K562 (cell line): ENCODE measurements around the gene FERMT3. TPM values are rescaled to one million over a fixed set of nuclear protein-coding genes. Genes with fewer than 3 reads are reported as not detected.

ENCODE experiments used
- ATAC-seq: fragments of 200-7000 bp; cut with Tn5 transposase; 3 replicates; pipeline ENCODE4 v1.9.1; 2020; ENCODE audit warnings: moderate library complexity
- BruUV-seq: library from RNA; stranded (reverse); fragments of 400-500 nt; replicated peaks from 2 replicates; lab custom pipeline; 2021; lab: Mats Ljungman, UMichigan
- CTCF ChIA-PET: fragments of 300-600 bp; formaldehyde crosslinking; extraction: SDS; loops from one replicate; lab custom pipeline; 2021; ENCODE audit warnings: low intra/inter-chr PET ratio; lab: Yijun Ruan, JAX
- POLR2A ChIA-PET: fragments of 300-600, 350-650 bp; sonication (Branson Sonifier 250); formaldehyde crosslinking; extraction: SDS; loops from one replicate; lab custom pipeline; 2021; ENCODE audit warnings: antibody characterized with exemption, inconsistent platforms; lab: Yijun Ruan, JAX
- DNase-seq, 4 experiments: peaks; one replicate each; pipeline versions ENCODE4 v3.0.0 to v3.0.0-alpha.2; 2011 to 2018; ENCODE audit warnings: low spot score in 3 of 4, mixed read lengths in 3 of 4; ENCODE audit errors: extremely low read depth in 1 of 4
- FAIRE-seq: peaks from 2 replicates; lab custom pipeline; 2011; peaks lifted over from hg19 to GRCh38; lab: Jason Lieb, UNC
- H2AFZ ChIP-seq: 2 replicates; pipeline ENCODE4 v1.6.0; 2011; ENCODE audit warnings: low read depth, low read length, control low read depth, inconsistent platforms
- H3K27ac ChIP-seq: fragments of 200-600 bp; 3 replicates; pipeline ENCODE4 v1.8.0; 2011; ENCODE audit warnings: low read depth, mild to moderate bottlenecking, control low read depth, inconsistent platforms, low read length, moderate library complexity, mixed read lengths; ENCODE audit errors: extremely low read depth
- H3K27me3 ChIP-seq, 2 experiments: fragments of 300-600 bp in 1 of 2; 2 replicates in 1 of 2; 3 replicates in 1 of 2; pipeline versions ENCODE4 v1.6.0 to v1.8.0; 2011; ENCODE audit warnings: inconsistent platforms in 2 of 2, low read length in 2 of 2, mild to moderate bottlenecking in 1 of 2, mixed read lengths in 1 of 2, moderate library complexity in 1 of 2; ENCODE audit not compliant: control insufficient read depth in 2 of 2, insufficient read depth in 2 of 2
- H3K36me3 ChIP-seq: fragments of 300-600 bp; 3 replicates; pipeline ENCODE4 v1.8.0; 2011; ENCODE audit warnings: mild to moderate bottlenecking, low read length, inconsistent platforms; ENCODE audit not compliant: control insufficient read depth, insufficient read depth
- H3K4me1 ChIP-seq, 2 experiments: fragments of 200-600 bp in 1 of 2; replicated peaks in 1 of 2; 2 replicates in 1 of 2; 3 replicates in 1 of 2; pipeline versions ENCODE4 v1.5.1 to v1.8.0; 2011; ENCODE audit warnings: inconsistent platforms in 2 of 2, low read length in 2 of 2, mild to moderate bottlenecking in 1 of 2, mixed read lengths in 1 of 2, moderate library complexity in 1 of 2; ENCODE audit not compliant: control insufficient read depth in 2 of 2, insufficient read depth in 2 of 2
- H3K4me2 ChIP-seq: 2 replicates; pipeline ENCODE4 v1.6.1; 2011; ENCODE audit warnings: low read length, control low read depth, inconsistent platforms, mixed read lengths; ENCODE audit not compliant: insufficient read depth
- H3K4me3 ChIP-seq: fragments of 200-600 bp; sonication (generic), shearing (Covaris generic); 2 replicates; pipeline ENCODE4 v1.5.1; 2016; ENCODE audit warnings: control low read depth, inconsistent platforms
- H3K79me2 ChIP-seq: fragments of 200-600 bp; 3 replicates; pipeline ENCODE4 v1.8.0; 2011; ENCODE audit warnings: low read length, inconsistent platforms; ENCODE audit not compliant: control insufficient read depth, insufficient read depth
- H3K9ac ChIP-seq, 2 experiments: 2 replicates each; pipeline versions ENCODE4 v1.6.0 to v1.6.1; 2011; ENCODE audit warnings: low read depth in 2 of 2, low read length in 2 of 2, control low read depth in 1 of 2, inconsistent platforms in 1 of 2, mild to moderate bottlenecking in 1 of 2, mixed read lengths in 1 of 2; ENCODE audit not compliant: insufficient read depth in 1 of 2
- H3K9me1 ChIP-seq: one replicate; pipeline ENCODE4 v1.6.0; 2011; ENCODE audit warnings: inconsistent platforms, mild to moderate bottlenecking, low read length, moderate library complexity; ENCODE audit not compliant: control insufficient read depth, insufficient read depth
- H3K9me3 ChIP-seq: replicated peaks from 2 replicates; pipeline ENCODE4 v1.5.1; 2011; ENCODE audit warnings: low read depth, low read length, inconsistent platforms; ENCODE audit not compliant: control insufficient read depth, insufficient read depth
- H4K20me1 ChIP-seq: replicated peaks from 2 replicates; pipeline ENCODE4 v1.6.1; 2011; ENCODE audit warnings: low read length, inconsistent platforms, mixed read lengths; ENCODE audit not compliant: control insufficient read depth, insufficient read depth
- CBX5 ChIP-seq: IDR thresholded peaks from 2 replicates; pipeline ENCODE4 v1.6.1; 2014; ENCODE audit warnings: low read depth, borderline replicate concordance
- KAT2B ChIP-seq: IDR thresholded peaks from one replicate; pipeline ENCODE4 v1.6.1; 2012; ENCODE audit warnings: low read depth, mild to moderate bottlenecking, control low read depth, inconsistent platforms, low read length, moderate library complexity
- MYC ChIP-seq, 2 experiments: fragments of 250-450 bp in 1 of 2; sonication (Bioruptor Pico) in 1 of 2; IDR thresholded peaks; 2 replicates each; pipeline versions ENCODE4 v1.5.1 to v1.6.1; 2012 to 2021; ENCODE audit warnings: low read depth in 2 of 2, borderline replicate concordance in 1 of 2, improper control_type of control experiment in 1 of 2, low read length in 1 of 2, mild to moderate bottlenecking in 1 of 2, moderate library complexity in 1 of 2
- RNF2 ChIP-seq: sonication (generic); IDR thresholded peaks from 2 replicates; pipeline ENCODE4 v1.6.1; 2016
- SP2 ChIP-seq: IDR thresholded peaks from 2 replicates; pipeline ENCODE4 v1.6.1; 2011; ENCODE audit warnings: mild to moderate bottlenecking, low read depth, low read length, moderate library complexity; ENCODE audit not compliant: poor library complexity, severe bottlenecking; ENCODE audit errors: extremely low read depth
- ZFP36 ChIP-seq: fragments of 150-350 bp; IDR thresholded peaks from 2 replicates; pipeline ENCODE4 v1.6.1; 2018; ENCODE audit warnings: low read length, low read depth; ENCODE audit not compliant: partially characterized antibody
- ZNF41 ChIP-seq: fragments of 250-450 bp; sonication (Bioruptor Pico); conservative IDR thresholded peaks from 2 replicates; pipeline ENCODE4 v1.4.0; 2020; ENCODE audit warnings: mild to moderate bottlenecking
- WGBS: fragments of 100-300 bp; shearing (Covaris generic); methylation state at CpG from one replicate; pipeline ENCODE4 v1.1.6; 2016; ENCODE audit warnings: low coverage, mixed read lengths; ENCODE audit not compliant: insufficient coverage; ENCODE audit errors: missing lambda C conversion rate; 5-methylcytosine and 5-hydroxymethylcytosine counted together
- in situ Hi-C: fragments of 300-500 bp; cut with MboI; formaldehyde crosslinking; loops from 4 replicates; pipeline ENCODE4 v1.15.0; 2018; ENCODE audit warnings: inconsistent platforms, mixed read lengths
- intact Hi-C: fragments of 100-400 bp; cut with micrococcal nuclease; formaldehyde crosslinking; loops from 2 replicates; pipeline ENCODE4 v1.14.2; 2022
- polyA plus RNA-seq, 8 experiments: library from polyadenylated mRNA; depleted of rRNA in 4 of 8; stranded (reverse) in 5 of 8; unstranded in 3 of 8; fragments of >200 nt; fragmentation: Nextera tagmentation in 2 of 8; fragmentation: Illumina TruSeq in 1 of 8; extraction: Ambion mirVana in 2 of 8; extraction: Trizol in 1 of 8; gene quantifications; 2 replicates each; pipeline versions ENCODE4 v1.2.1 to v1.2.3, GENCODE V29; 2011 to 2014; ENCODE audit warnings: inconsistent platforms in 1 of 8, missing spikeins in 1 of 8
- total RNA-seq, 7 experiments: library from RNA; depleted of rRNA in 6 of 7; stranded (reverse); fragments of >200 nt in 6 of 7; fragmentation: Illumina TruSeq in 2 of 7; extraction: Trizol in 2 of 7; gene quantifications; 2 replicates each; pipeline versions ENCODE4 v1.2.1 to v1.2.3, GENCODE V29; 2011 to 2021; ENCODE audit warnings: low replicate concordance in 1 of 7
- TF ChIP-seq, protein P1 (sequence below): conservative IDR thresholded peaks from 2 replicates; pipeline ENCODE4 v1.6.1; 2011; ENCODE audit warnings: low read depth, mild to moderate bottlenecking, low read length; ENCODE audit not compliant: control insufficient read depth
- TF ChIP-seq, protein P2 (sequence below): fragments of 200-800 bp; sonication (Bioruptor generic); IDR thresholded peaks from 2 replicates; pipeline ENCODE4 v1.6.1; 2017; ENCODE audit warnings: missing genetic modification characterization, missing compliant biosample characterization

The FERMT3 gene
- total and polyA plus RNA-seq, 9 of the 15 experiments (the other 6 are each of a cell fraction or from before 2014, with no cell fraction given) = 3.2 to 275 (median 79.7) TPM

DNA sequence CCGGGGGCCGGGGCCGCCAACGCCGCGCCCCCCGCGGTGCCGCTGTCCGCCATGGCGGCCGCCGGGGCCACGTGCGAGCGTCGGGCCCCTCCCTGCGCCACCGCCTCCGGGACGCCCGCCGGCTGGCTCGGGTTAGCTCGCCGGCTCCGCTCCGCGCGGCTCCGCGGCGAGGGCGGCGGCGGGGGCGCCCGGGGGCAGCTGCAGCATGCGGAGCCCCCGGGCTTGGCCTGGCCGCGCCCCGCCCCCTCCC, 40.0 kb downstream of the FERMT3 start (continued):
- peak; percentile 90 for TF ChIP-seq ZFP36
- TF ChIP-seq, all 486 proteins: peak for 14; not testable (repeated sequence) for 472

DNA sequence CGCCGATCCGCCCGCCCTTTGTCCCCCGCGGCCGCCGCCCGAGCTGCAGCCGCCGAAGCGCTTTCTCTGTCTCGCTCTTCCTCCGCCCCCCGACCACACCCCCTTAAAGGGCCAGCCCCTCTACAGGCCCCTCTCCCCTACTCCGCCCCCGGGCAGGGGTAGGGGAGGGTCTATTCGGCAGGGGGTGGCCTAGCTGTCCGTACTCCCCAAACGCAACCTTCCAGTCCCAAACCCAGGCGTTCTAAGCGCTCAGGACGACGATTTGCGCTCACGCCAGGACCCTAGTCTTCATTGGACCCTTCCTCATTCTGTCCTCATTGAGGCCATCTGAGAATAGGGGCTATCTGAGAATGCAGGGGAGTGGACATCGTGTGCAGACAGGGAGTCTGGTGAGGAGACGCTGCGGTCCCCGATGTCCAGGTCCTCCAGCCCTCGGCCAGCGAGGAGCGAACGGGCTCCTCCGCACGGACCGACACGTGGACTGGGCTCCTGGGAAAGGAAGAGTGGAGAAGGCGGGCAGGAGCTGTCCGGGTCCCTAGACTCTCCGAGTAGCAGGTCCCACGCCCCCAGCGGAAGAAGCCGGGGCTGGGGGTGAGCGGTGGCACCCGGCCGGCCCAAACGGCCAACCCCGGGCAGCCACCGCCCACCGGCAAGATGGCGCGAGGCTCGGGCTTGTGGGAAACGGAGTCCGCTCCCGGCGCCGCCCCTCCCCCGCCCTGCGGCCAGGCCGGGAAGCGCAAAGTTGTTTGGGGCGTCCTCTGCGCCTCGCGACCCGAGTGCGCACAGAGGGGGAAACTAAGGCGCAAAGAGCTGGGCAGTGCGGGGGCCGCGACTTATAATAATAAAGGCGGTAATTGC, 40.6 kb downstream of the FERMT3 start, which contains the start of gene PPP1R14B:
PPP1R14B (minus strand) TSS at position 73 of the 858 bp plus-strand sequence. CDS start 270 bp downstream, outside the sequence.
- FAIRE-seq = peak; percentile 61
- no TSS peak for BruUV-seq
- Histone ChIP-seq H3K4me1 (peaks cover 42 to 92% of the 10 kb centered on the region in 2 experiments), H3K4me3 (peak within 1 kb of the TSS; percentile 98), H3K9ac (peak within 1 kb of the TSS; percentile 95 to 98), H4K20me1 (0 out of 2 replicates have a peak, but pooled peaks cover 2% of the 10 kb centered on the region), H3K9me3 (no peaks in the 10 kb centered on the region), H3K27me3 (no peaks in the 10 kb centered on the region), H3K79me2 (peaks cover 50% of the 10 kb centered on the region), H3K27ac (peak within 1 kb of the TSS; percentile 98), H3K9me1 (no peaks in the 10 kb centered on the region), H2AFZ (peak within 1 kb of the TSS; percentile 71), H3K36me3 (peaks cover 37% of the 10 kb centered on the region), H3K4me2 (peak within 1 kb of the TSS; percentile 99)
- in situ Hi-C loops (no loop called here), intact Hi-C loops (loop anchor here (2.0 to 10.0 kb wide), 3 partner anchors 22 to 58 kb away; partner anchors contain the start of genes CATSPERZ, ESRRA and FERMT3)
- WGBS = 1% methylated on average over 62 of the region's 74 CpGs
- POLR2A ChIA-PET = interaction anchor here (0.6 to 7.8 kb wide), 13 partner anchors 9 to 61 kb away, joined by 3 to 58 read pairs (median 4); partner anchors contain the start of genes FERMT3 and STIP1
- peak; percentile 78 for ATAC-seq
- CTCF ChIA-PET = no interaction called here
- DNase-seq = peak; percentile 72 to 93 (median 84)
- TF ChIP-seq SP2 = peak; percentile 65
- TF ChIP-seq KAT2B = no peak
- no peak for TF ChIP-seq CBX5
- TF ChIP-seq, protein P1, sequence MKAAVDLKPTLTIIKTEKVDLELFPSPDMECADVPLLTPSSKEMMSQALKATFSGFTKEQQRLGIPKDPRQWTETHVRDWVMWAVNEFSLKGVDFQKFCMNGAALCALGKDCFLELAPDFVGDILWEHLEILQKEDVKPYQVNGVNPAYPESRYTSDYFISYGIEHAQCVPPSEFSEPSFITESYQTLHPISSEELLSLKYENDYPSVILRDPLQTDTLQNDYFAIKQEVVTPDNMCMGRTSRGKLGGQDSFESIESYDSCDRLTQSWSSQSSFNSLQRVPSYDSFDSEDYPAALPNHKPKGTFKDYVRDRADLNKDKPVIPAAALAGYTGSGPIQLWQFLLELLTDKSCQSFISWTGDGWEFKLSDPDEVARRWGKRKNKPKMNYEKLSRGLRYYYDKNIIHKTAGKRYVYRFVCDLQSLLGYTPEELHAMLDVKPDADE = peak; percentile 98
- TF ChIP-seq, protein P2, sequence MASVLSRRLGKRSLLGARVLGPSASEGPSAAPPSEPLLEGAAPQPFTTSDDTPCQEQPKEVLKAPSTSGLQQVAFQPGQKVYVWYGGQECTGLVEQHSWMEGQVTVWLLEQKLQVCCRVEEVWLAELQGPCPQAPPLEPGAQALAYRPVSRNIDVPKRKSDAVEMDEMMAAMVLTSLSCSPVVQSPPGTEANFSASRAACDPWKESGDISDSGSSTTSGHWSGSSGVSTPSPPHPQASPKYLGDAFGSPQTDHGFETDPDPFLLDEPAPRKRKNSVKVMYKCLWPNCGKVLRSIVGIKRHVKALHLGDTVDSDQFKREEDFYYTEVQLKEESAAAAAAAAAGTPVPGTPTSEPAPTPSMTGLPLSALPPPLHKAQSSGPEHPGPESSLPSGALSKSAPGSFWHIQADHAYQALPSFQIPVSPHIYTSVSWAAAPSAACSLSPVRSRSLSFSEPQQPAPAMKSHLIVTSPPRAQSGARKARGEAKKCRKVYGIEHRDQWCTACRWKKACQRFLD (CRISPR knock-in tag) = peak; percentile 76; the same call in 1 of the 2 replicates
- no peak for TF ChIP-seq ZNF41 (CRISPR knock-in tag)
- TF ChIP-seq RNF2 = peak; percentile 27; the same call in 1 of the 2 replicates
- TF ChIP-seq MYC (IDR thresholded peaks at IDR 0.05; ENCODE audit: low read depth, low read length) = peak; percentile 93
- 0 out of 2 replicates have a peak, but pooled peaks have one; percentile 74 for TF ChIP-seq MYC (CRISPR knock-in tag; IDR thresholded peaks at IDR 0.05; ENCODE audit: borderline replicate concordance, low read depth)
